Bronchial epithelial cell (primary cell): ENCODE data around the gene ATP1A4. TPM values are rescaled to one million over a fixed set of nuclear protein-coding genes. Genes with fewer than 3 reads are reported as not detected.

Source experiments
- DNase-seq: peaks from one replicate; pipeline ENCODE4 v3.0.0-alpha.2; 2010; ENCODE audit warnings: low read depth
- FAIRE-seq: peaks from 2 replicates; lab custom pipeline; 2011; peaks lifted over from hg19 to GRCh38; lab: Jason Lieb, UNC
- H3K27me3 ChIP-seq: 2 replicates; pipeline ENCODE4 v1.5.1; 2011; ENCODE audit warnings: low read length; ENCODE audit not compliant: control insufficient read depth, insufficient read depth
- H3K36me3 ChIP-seq: 2 replicates; pipeline ENCODE4 v1.5.1; 2011; ENCODE audit warnings: low read length; ENCODE audit not compliant: control insufficient read depth, insufficient read depth
- H3K4me3 ChIP-seq: 2 replicates; pipeline ENCODE4 v1.5.1; 2011; ENCODE audit warnings: mild to moderate bottlenecking, low read depth, low read length, control low read depth
- total RNA-seq: library from RNA; depleted of rRNA; stranded (reverse); fragments of >200 nt; gene quantifications from 2 replicates; pipeline ENCODE4 v1.2.1, GENCODE V29; 2014
- TF ChIP-seq, protein P1 (sequence below): IDR thresholded peaks from 2 replicates; pipeline ENCODE4 v1.5.1; 2011; ENCODE audit warnings: mild to moderate bottlenecking, moderate library complexity, low read length, control low read depth, inconsistent platforms; ENCODE audit not compliant: insufficient read depth, severe bottlenecking

The ATP1A4 gene
- not detected in 2 replicates for total RNA-seq

GRCh38 chr1:160151303-160151702, at the start of gene ATP1A4:
Gene ATP1A4, plus strand, starts transcription at chr1:160151603. Its CDS starts 438 bp downstream, at chr1:160152041.
- no peak for FAIRE-seq
- Histone ChIP-seq H3K4me3 (no peak within 1 kb of the TSS), H3K36me3 (no peaks in the 10 kb centered on the region), H3K27me3 (no peaks in the 10 kb centered on the region)
- TF ChIP-seq, protein P1, sequence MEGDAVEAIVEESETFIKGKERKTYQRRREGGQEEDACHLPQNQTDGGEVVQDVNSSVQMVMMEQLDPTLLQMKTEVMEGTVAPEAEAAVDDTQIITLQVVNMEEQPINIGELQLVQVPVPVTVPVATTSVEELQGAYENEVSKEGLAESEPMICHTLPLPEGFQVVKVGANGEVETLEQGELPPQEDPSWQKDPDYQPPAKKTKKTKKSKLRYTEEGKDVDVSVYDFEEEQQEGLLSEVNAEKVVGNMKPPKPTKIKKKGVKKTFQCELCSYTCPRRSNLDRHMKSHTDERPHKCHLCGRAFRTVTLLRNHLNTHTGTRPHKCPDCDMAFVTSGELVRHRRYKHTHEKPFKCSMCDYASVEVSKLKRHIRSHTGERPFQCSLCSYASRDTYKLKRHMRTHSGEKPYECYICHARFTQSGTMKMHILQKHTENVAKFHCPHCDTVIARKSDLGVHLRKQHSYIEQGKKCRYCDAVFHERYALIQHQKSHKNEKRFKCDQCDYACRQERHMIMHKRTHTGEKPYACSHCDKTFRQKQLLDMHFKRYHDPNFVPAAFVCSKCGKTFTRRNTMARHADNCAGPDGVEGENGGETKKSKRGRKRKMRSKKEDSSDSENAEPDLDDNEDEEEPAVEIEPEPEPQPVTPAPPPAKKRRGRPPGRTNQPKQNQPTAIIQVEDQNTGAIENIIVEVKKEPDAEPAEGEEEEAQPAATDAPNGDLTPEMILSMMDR = no peak
- DNase-seq = no peak

- TF ChIP-seq, protein P1 = no peak
- H3K36me3 ChIP-seq = no peaks in the 10 kb centered on the region
- FAIRE-seq = no peak
- no peak for DNase-seq
- no peaks in the 10 kb centered on the region for H3K27me3 ChIP-seq
- H3K4me3 ChIP-seq = no peak overlapping the region
These were observed 49.5 kb upstream of the ATP1A4 start for GRCh38 chr1:160101717-160102522.

GRCh38 chr1:160103658-160104408, 47.6 kb upstream of the ATP1A4 start:
- FAIRE-seq (no peak), DNase-seq (no peak)
- TF ChIP-seq, protein P1 = no peak
- Histone ChIP-seq H3K27me3 (no peaks in the 10 kb centered on the region), H3K36me3 (no peaks in the 10 kb centered on the region), H3K4me3 (no peak overlapping the region)

DNA sequence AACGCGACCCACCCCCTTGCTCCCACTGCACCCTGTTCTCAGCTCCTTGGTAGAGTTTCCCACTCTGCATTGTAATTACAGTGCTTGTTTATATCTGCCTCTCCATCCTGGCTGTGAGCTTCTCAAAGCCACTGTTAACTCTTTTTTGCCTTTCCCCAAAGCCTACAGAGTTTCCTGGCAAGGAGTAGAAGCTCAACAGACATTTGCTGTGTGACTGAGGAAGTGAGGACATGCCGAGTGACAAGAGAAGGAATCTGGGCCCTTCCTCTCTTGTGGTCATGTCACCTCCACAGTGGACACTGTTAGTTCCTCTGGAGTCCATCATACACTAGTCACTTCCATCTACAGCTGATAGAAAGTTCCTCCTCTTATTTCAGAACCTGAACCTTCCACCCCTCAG, 46.9 kb upstream of the ATP1A4 start:
- Histone ChIP-seq H3K36me3 (no peaks in the 10 kb centered on the region), H3K4me3 (no peak overlapping the region), H3K27me3 (no peaks in the 10 kb centered on the region)
- FAIRE-seq (no peak), DNase-seq (no peak)
- TF ChIP-seq, protein P1 = no peak

DNA sequence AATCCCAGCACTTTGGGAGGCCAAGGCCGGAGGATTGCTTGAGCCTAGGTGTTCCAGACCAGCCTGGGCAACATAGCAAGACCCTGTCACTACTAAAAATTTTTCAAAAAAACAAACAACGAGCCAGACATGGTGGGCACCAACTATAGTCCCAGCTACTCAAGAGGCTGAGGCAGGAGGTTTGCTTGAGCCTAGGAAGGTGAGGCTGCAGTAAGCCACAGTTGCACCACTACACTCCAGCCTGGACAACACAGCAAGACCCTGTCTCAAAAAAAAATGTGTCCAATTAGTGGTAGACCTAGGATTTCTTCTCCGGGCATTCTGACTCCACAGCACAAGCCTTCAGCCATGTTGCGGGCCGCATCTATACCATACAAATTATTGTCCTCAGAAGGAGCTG, 46.2 kb upstream of the ATP1A4 start:
- TF ChIP-seq, protein P1 = no peak
- Histone ChIP-seq H3K36me3 (no peaks in the 10 kb centered on the region), H3K27me3 (no peaks in the 10 kb centered on the region), H3K4me3 (no peak overlapping the region)
- DNase-seq (no peak), FAIRE-seq (no peak)
